ENCODE results near the gene S100A10.

DNA sequence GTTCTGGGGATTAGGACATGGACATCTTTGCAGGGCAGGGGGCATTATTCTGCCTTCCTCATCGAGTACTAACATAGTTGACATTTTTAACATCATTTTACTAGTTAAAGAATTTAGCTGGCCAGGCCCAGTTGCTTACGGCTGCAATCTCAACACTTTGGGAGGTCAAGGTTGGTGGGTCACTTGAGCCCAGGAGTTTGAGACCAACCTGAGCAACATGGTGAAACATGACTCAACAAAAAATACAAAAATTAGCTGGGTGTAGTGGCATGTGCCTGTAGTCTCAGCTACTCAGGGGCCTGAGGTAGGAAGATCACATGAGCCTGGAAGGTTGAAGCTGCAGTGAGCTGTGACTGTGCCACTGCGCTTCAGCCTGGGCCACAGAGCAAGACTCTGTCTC is 54.5 kb downstream of the S100A10 start:
- no peak for TF ChIP-seq TAF1 (conservative IDR thresholded peaks at IDR 0.05)
- TF ChIP-seq, protein P1, sequence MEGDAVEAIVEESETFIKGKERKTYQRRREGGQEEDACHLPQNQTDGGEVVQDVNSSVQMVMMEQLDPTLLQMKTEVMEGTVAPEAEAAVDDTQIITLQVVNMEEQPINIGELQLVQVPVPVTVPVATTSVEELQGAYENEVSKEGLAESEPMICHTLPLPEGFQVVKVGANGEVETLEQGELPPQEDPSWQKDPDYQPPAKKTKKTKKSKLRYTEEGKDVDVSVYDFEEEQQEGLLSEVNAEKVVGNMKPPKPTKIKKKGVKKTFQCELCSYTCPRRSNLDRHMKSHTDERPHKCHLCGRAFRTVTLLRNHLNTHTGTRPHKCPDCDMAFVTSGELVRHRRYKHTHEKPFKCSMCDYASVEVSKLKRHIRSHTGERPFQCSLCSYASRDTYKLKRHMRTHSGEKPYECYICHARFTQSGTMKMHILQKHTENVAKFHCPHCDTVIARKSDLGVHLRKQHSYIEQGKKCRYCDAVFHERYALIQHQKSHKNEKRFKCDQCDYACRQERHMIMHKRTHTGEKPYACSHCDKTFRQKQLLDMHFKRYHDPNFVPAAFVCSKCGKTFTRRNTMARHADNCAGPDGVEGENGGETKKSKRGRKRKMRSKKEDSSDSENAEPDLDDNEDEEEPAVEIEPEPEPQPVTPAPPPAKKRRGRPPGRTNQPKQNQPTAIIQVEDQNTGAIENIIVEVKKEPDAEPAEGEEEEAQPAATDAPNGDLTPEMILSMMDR (IDR thresholded peaks at IDR 0.05; ENCODE audit: low read depth, low read length, missing input control) = no peak
- TF ChIP-seq, protein P2, sequence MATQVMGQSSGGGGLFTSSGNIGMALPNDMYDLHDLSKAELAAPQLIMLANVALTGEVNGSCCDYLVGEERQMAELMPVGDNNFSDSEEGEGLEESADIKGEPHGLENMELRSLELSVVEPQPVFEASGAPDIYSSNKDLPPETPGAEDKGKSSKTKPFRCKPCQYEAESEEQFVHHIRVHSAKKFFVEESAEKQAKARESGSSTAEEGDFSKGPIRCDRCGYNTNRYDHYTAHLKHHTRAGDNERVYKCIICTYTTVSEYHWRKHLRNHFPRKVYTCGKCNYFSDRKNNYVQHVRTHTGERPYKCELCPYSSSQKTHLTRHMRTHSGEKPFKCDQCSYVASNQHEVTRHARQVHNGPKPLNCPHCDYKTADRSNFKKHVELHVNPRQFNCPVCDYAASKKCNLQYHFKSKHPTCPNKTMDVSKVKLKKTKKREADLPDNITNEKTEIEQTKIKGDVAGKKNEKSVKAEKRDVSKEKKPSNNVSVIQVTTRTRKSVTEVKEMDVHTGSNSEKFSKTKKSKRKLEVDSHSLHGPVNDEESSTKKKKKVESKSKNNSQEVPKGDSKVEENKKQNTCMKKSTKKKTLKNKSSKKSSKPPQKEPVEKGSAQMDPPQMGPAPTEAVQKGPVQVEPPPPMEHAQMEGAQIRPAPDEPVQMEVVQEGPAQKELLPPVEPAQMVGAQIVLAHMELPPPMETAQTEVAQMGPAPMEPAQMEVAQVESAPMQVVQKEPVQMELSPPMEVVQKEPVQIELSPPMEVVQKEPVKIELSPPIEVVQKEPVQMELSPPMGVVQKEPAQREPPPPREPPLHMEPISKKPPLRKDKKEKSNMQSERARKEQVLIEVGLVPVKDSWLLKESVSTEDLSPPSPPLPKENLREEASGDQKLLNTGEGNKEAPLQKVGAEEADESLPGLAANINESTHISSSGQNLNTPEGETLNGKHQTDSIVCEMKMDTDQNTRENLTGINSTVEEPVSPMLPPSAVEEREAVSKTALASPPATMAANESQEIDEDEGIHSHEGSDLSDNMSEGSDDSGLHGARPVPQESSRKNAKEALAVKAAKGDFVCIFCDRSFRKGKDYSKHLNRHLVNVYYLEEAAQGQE (IDR thresholded peaks at IDR 0.05) = no peak
- TF ChIP-seq GABPA (IDR thresholded peaks at IDR 0.05 in 1 of 2, conservative IDR thresholded peaks at IDR 0.05 in 1 of 2) = no peak
- TF ChIP-seq, protein P3, sequence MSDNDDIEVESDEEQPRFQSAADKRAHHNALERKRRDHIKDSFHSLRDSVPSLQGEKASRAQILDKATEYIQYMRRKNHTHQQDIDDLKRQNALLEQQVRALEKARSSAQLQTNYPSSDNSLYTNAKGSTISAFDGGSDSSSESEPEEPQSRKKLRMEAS (IDR thresholded peaks at IDR 0.05) = no peak
- TF ChIP-seq, protein P4, sequence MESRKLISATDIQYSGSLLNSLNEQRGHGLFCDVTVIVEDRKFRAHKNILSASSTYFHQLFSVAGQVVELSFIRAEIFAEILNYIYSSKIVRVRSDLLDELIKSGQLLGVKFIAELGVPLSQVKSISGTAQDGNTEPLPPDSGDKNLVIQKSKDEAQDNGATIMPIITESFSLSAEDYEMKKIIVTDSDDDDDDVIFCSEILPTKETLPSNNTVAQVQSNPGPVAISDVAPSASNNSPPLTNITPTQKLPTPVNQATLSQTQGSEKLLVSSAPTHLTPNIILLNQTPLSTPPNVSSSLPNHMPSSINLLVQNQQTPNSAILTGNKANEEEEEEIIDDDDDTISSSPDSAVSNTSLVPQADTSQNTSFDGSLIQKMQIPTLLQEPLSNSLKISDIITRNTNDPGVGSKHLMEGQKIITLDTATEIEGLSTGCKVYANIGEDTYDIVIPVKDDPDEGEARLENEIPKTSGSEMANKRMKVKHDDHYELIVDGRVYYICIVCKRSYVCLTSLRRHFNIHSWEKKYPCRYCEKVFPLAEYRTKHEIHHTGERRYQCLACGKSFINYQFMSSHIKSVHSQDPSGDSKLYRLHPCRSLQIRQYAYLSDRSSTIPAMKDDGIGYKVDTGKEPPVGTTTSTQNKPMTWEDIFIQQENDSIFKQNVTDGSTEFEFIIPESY (IDR thresholded peaks at IDR 0.05) = no peak
- no peak for TF ChIP-seq RAD21 (IDR thresholded peaks at IDR 0.05)
- TF ChIP-seq HNF4G (IDR thresholded peaks at IDR 0.05) = no peak
- TF ChIP-seq YY1 (IDR thresholded peaks at IDR 0.05) = no peak
- TF ChIP-seq, protein P5, sequence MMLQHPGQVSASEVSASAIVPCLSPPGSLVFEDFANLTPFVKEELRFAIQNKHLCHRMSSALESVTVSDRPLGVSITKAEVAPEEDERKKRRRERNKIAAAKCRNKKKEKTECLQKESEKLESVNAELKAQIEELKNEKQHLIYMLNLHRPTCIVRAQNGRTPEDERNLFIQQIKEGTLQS (IDR thresholded peaks at IDR 0.05) = no peak
- TF ChIP-seq SP1 (IDR thresholded peaks at IDR 0.05) = no peak
- TF ChIP-seq RXRA (IDR thresholded peaks at IDR 0.05) = no peak
